H54 (cell line): ENCODE results near the gene OSBPL3.

Source experiments
- DNase-seq: peaks from one replicate; pipeline ENCODE4 v3.0.0; 2011; ENCODE audit warnings: low spot score, mixed read lengths; ENCODE audit not compliant: insufficient read length
- FAIRE-seq: peaks from 3 replicates; lab custom pipeline; 2011; peaks lifted over from hg19 to GRCh38; lab: Jason Lieb, UNC
- POLR2A ChIP-seq: IDR thresholded peaks from 2 replicates; pipeline ENCODE4 v1.6.1; 2011; ENCODE audit warnings: low read depth, mild to moderate bottlenecking, low read length

OSBPL3 gene

GRCh38 chr7:24830440-24831050 lies 149.4 kb downstream of the OSBPL3 start:
- no peak for TF ChIP-seq POLR2A
- no peak for DNase-seq
- no peak for FAIRE-seq

- no peak for DNase-seq
- no peak for FAIRE-seq
- TF ChIP-seq POLR2A = no peak
Measured at GRCh38 chr7:24829787-24830186, 150.2 kb downstream of the OSBPL3 start.

GRCh38 chr7:24828891-24829661 lies 150.9 kb downstream of the OSBPL3 start:
- TF ChIP-seq POLR2A = no peak
- no peak for FAIRE-seq
- no peak for DNase-seq

GRCh38 chr7:24827589-24827988 lies 152.4 kb downstream of the OSBPL3 start:
- DNase-seq (no peak), FAIRE-seq (no peak)
- TF ChIP-seq POLR2A = no peak

GRCh38 chr7:24827027-24827426 lies 153.0 kb downstream of the OSBPL3 start:
- TF ChIP-seq POLR2A = no peak
- DNase-seq (no peak), FAIRE-seq (no peak)

- FAIRE-seq = no peak
- no peak for TF ChIP-seq POLR2A
- no peak for DNase-seq
Measured at GRCh38 chr7:24826662-24827020, 153.3 kb downstream of the OSBPL3 start.

GRCh38 chr7:24825931-24826661 lies 153.9 kb downstream of the OSBPL3 start:
- TF ChIP-seq POLR2A = no peak
- FAIRE-seq = peak; percentile 87
- peak; percentile 82 for DNase-seq

- TF ChIP-seq POLR2A = no peak
- no peak for FAIRE-seq
- DNase-seq = no peak
Measured at GRCh38 chr7:24825381-24825794, 154.6 kb downstream of the OSBPL3 start.

GRCh38 chr7:24824896-24825295 lies 155.1 kb downstream of the OSBPL3 start:
- no peak for TF ChIP-seq POLR2A
- no peak for FAIRE-seq
- no peak for DNase-seq

- no peak for DNase-seq
- FAIRE-seq = no peak
- TF ChIP-seq POLR2A = no peak
Measured at GRCh38 chr7:24824400-24824799, 155.6 kb downstream of the OSBPL3 start.

- TF ChIP-seq POLR2A = no peak
- FAIRE-seq = no peak
- DNase-seq = no peak
Measured at GRCh38 chr7:24821754-24822054, 158.3 kb downstream of the OSBPL3 start.

GRCh38 chr7:24821045-24821753 lies 158.8 kb downstream of the OSBPL3 start:
- DNase-seq (peak; percentile 84), FAIRE-seq (peak; percentile 98)
- peak; percentile 34; the same call in 1 of the 2 replicates for TF ChIP-seq POLR2A

- DNase-seq (peak; percentile 76), FAIRE-seq (no peak)
- TF ChIP-seq POLR2A = no peak
Measured at GRCh38 chr7:24820730-24821044, 159.3 kb downstream of the OSBPL3 start.
